H1 (cell line): ENCODE results near the gene APBA3. TPM values are rescaled to one million over a fixed set of nuclear protein-coding genes. Genes with fewer than 3 reads are reported as not detected.

ENCODE experiments used
- CTCF ChIP-seq, 3 experiments: IDR thresholded peaks; 1 replicate in 2 of 3; 2 replicates in 1 of 3; pipeline versions ENCODE4 v1.5.1 to v1.6.1; 2011; ENCODE audit warnings: low read length in 3 of 3, mild to moderate bottlenecking in 3 of 3, inconsistent platforms in 2 of 3, low read depth in 1 of 3, moderate library complexity in 1 of 3; ENCODE audit not compliant: insufficient read depth in 1 of 3; ENCODE audit errors: control extremely low read depth in 1 of 3
- GTF2F1 ChIP-seq: IDR thresholded peaks from 2 replicates; pipeline ENCODE4 v1.6.1; 2012; ENCODE audit warnings: low read depth, low read length, improper control_type of control experiment, borderline replicate concordance
- KDM4A ChIP-seq: IDR thresholded peaks from one replicate; pipeline ENCODE4 v1.7.1; 2012; ENCODE audit warnings: low read depth, mild to moderate bottlenecking, moderate library complexity, low read length, inconsistent platforms; ENCODE audit not compliant: severe bottlenecking
- RFX5 ChIP-seq: IDR thresholded peaks from 2 replicates; pipeline ENCODE4 v1.6.1; 2011; ENCODE audit warnings: low read depth, low read length, improper control_type of control experiment, borderline replicate concordance
- SP1 ChIP-seq: IDR thresholded peaks from 2 replicates; pipeline ENCODE4 v1.6.1; 2011; ENCODE audit warnings: low read depth, low read length
- SP2 ChIP-seq: IDR thresholded peaks from 2 replicates; pipeline ENCODE4 v1.6.1; 2012; ENCODE audit warnings: mild to moderate bottlenecking, low read length, inconsistent platforms
- YY1 ChIP-seq: IDR thresholded peaks from 2 replicates; pipeline ENCODE4 v1.6.1; 2011; ENCODE audit warnings: low read depth, mild to moderate bottlenecking, low read length
- ZNF274 ChIP-seq: IDR thresholded peaks from 2 replicates; pipeline ENCODE4 v1.7.0; 2012; ENCODE audit warnings: low read length, borderline replicate concordance; ENCODE audit errors: extremely low read depth
- polyA plus RNA-seq, 7 experiments: library from polyadenylated mRNA; depleted of rRNA in 3 of 7; stranded (reverse) in 5 of 7; unstranded in 2 of 7; fragments of >200 nt in 5 of 7; fragments of 200-250 nt in 2 of 7; gene quantifications; 1 replicate in 5 of 7; 2 replicates in 1 of 7; 4 replicates in 1 of 7; pipeline versions ENCODE4 v1.2.1 to v1.2.3, GENCODE V29; 2011 to 2013; ENCODE audit warnings: missing spikeins in 2 of 7, mixed read lengths in 2 of 7
- total RNA-seq: library from RNA; stranded (reverse); fragmentation: NEBNext Ultra II Directional; extraction: Animal tissue kit (Norgen Biotek cat#: 25700); gene quantifications from 2 replicates; pipeline ENCODE4 v1.2.1, GENCODE V29; 2021
- TF ChIP-seq, protein P1 (sequence below): IDR thresholded peaks from 2 replicates; pipeline ENCODE4 v1.6.1; 2012; ENCODE audit warnings: inconsistent platforms

APBA3 gene
- total and polyA plus RNA-seq, 2 of the 8 experiments (the other 6 are each of a cell fraction or from before 2014, with no cell fraction given): 21.4 to 36.9 TPM

DNA sequence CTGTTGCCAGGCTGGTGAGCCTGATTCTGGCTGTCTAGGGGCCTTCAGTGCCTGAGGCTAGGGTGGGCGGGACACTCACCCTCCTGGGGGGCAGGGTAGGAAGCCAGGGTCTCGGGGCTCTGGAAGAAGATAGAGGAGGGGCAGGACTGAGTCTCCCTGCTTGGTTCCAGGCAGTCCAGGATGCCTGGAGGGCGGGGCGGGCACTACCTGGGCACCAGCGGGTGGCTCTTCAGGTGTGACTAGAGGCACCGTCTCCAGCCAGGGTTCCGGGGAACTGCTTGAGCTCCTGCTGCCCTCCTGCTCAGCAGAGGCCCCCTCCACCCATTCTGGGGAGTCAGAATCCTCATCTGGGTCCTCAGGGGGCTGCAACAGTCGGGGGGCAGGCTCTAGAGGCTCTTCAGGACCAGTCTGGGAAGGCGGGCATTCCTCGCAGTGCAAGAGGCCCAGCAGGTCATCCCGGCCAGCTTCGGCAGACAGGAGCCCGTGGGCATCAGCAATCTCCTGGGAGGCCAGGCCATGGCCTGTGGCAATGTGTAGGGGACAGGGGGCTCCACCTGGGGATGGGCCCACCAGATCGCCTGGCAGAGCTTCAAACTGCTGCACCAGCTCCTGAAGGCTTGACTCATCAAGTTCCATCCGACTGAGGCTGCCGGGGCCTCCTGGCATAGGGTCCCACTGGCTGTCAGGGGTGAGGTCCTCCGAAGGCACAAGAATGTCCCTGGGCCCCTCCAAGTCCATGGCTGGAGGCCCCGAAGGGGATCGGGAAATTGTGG, 1.8 kb downstream of the APBA3 start (continued):
- TF ChIP-seq CTCF (IDR thresholded peaks at IDR 0.05; ENCODE audit: control extremely low read depth in 1 of 3, insufficient read depth in 1 of 3, low read depth in 1 of 3, low read length in 3 of 3) (no peak), GTF2F1 (no peak), ZNF274 (no peak), KDM4A (no peak), SP1 (no peak), SP2 (no peak), YY1 (no peak), RFX5 (no peak)
- TF ChIP-seq, protein P1, sequence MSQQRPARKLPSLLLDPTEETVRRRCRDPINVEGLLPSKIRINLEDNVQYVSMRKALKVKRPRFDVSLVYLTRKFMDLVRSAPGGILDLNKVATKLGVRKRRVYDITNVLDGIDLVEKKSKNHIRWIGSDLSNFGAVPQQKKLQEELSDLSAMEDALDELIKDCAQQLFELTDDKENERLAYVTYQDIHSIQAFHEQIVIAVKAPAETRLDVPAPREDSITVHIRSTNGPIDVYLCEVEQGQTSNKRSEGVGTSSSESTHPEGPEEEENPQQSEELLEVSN: no peak
- TF ChIP-seq, all 59 proteins: peak for 0
